H9 (cell line): Measurements from ENCODE around the gene MISP. TPM values are rescaled to one million over a fixed set of nuclear protein-coding genes. Genes with fewer than 3 reads are reported as not detected.

Source experiments
- DNase-seq: peaks from one replicate; pipeline ENCODE4 v3.0.0-alpha.2; 2017
- H2AFZ ChIP-seq: one replicate; pipeline ENCODE4 v1.6.1; 2013; ENCODE audit warnings: mild to moderate bottlenecking, low read length, control low read depth, moderate library complexity
- H2AK5ac ChIP-seq: 2 replicates; pipeline ENCODE4 v1.6.1; 2013; ENCODE audit warnings: low read length, control low read depth, mixed read lengths; ENCODE audit not compliant: insufficient read length
- H2BK120ac ChIP-seq: one replicate; pipeline ENCODE4 v1.6.1; 2013; ENCODE audit warnings: low read depth, mild to moderate bottlenecking, low read length, control low read depth, inconsistent platforms; ENCODE audit not compliant: poor library complexity, severe bottlenecking
- H2BK12ac ChIP-seq: 2 replicates; pipeline ENCODE4 v1.6.1; 2013; ENCODE audit warnings: low read length, control low read depth, mixed read lengths, low read depth; ENCODE audit not compliant: insufficient read length
- H2BK15ac ChIP-seq: 2 replicates; pipeline ENCODE4 v1.6.1; 2013; ENCODE audit warnings: low read depth, low read length, control low read depth
- H2BK20ac ChIP-seq: one replicate; pipeline ENCODE4 v1.6.1; 2013; ENCODE audit warnings: low read depth, mild to moderate bottlenecking, low read length, control low read depth, inconsistent platforms; ENCODE audit not compliant: poor library complexity, severe bottlenecking
- H2BK5ac ChIP-seq: 2 replicates; pipeline ENCODE4 v1.6.1; 2013; ENCODE audit warnings: low read length, control low read depth, mixed read lengths; ENCODE audit not compliant: insufficient read length
- H3K14ac ChIP-seq: 2 replicates; pipeline ENCODE4 v1.6.1; 2013; ENCODE audit warnings: low read length, control low read depth; ENCODE audit not compliant: insufficient read depth
- H3K18ac ChIP-seq: 2 replicates; pipeline ENCODE4 v1.6.1; 2013; ENCODE audit warnings: low read depth, mild to moderate bottlenecking, mixed read lengths, low read length, control low read depth; ENCODE audit not compliant: insufficient read length
- H3K23ac ChIP-seq: 2 replicates; pipeline ENCODE4 v1.6.1; 2013; ENCODE audit warnings: low read length, control low read depth, mixed read lengths, low read depth; ENCODE audit not compliant: insufficient read length
- H3K23me2 ChIP-seq: 2 replicates; pipeline ENCODE4 v1.6.1; 2013; ENCODE audit warnings: low read depth, mild to moderate bottlenecking, mixed read lengths, low read length, control low read depth; ENCODE audit not compliant: insufficient read length, poor library complexity, severe bottlenecking
- H3K27ac ChIP-seq: 2 replicates; pipeline ENCODE4 v1.5.1; 2013; ENCODE audit warnings: low read length, control low read depth, mixed read lengths, low read depth; ENCODE audit not compliant: insufficient read length
- H3K27me3 ChIP-seq: 2 replicates; pipeline ENCODE4 v1.6.1; 2013; ENCODE audit warnings: low read length, control low read depth, inconsistent platforms; ENCODE audit not compliant: insufficient read depth
- H3K4ac ChIP-seq: 2 replicates; pipeline ENCODE4 v1.6.1; 2013; ENCODE audit warnings: low read depth, mild to moderate bottlenecking, control low read depth, inconsistent platforms, low read length, moderate library complexity
- H3K4me1 ChIP-seq: 2 replicates; pipeline ENCODE4 v1.6.1; 2013; ENCODE audit warnings: low read length, control low read depth, inconsistent platforms; ENCODE audit not compliant: insufficient read depth
- H3K4me2 ChIP-seq: 2 replicates; pipeline ENCODE4 v1.6.1; 2013; ENCODE audit warnings: low read length, control low read depth, mixed read lengths; ENCODE audit not compliant: insufficient read length, insufficient read depth
- H3K56ac ChIP-seq: 2 replicates; pipeline ENCODE4 v1.6.1; 2013; ENCODE audit warnings: low read depth, mild to moderate bottlenecking, mixed read lengths, low read length, control low read depth; ENCODE audit not compliant: insufficient read length
- H3K79me1 ChIP-seq: 2 replicates; pipeline ENCODE4 v1.6.1; 2013; ENCODE audit warnings: low read depth, mild to moderate bottlenecking, moderate library complexity, low read length, control low read depth, inconsistent platforms; ENCODE audit not compliant: insufficient read depth, poor library complexity, severe bottlenecking
- H3K79me2 ChIP-seq: 2 replicates; pipeline ENCODE4 v1.6.1; 2013; ENCODE audit warnings: low read length, control low read depth, inconsistent platforms; ENCODE audit not compliant: insufficient read depth
- H3K9ac ChIP-seq: 2 replicates; pipeline ENCODE4 v1.6.1; 2013; ENCODE audit warnings: low read length, control low read depth, mixed read lengths; ENCODE audit not compliant: insufficient read length; ENCODE audit errors: extremely low read depth
- H3K9me3 ChIP-seq: one replicate; pipeline ENCODE4 v1.6.1; 2013; ENCODE audit warnings: low read depth, low read length, inconsistent platforms; ENCODE audit not compliant: control insufficient read depth
- H3T11ph ChIP-seq: one replicate; pipeline ENCODE4 v1.6.1; 2013; ENCODE audit warnings: mild to moderate bottlenecking, low read length, control low read depth, inconsistent platforms
- H4K20me1 ChIP-seq: one replicate; pipeline ENCODE4 v1.6.1; 2013; ENCODE audit not compliant: control insufficient read depth, insufficient read length, insufficient read depth
- H4K5ac ChIP-seq: 2 replicates; pipeline ENCODE4 v1.6.1; 2013; ENCODE audit warnings: low read depth, mild to moderate bottlenecking, mixed read lengths, low read length, control low read depth; ENCODE audit not compliant: insufficient read length
- H4K8ac ChIP-seq: replicated peaks from 2 replicates; pipeline ENCODE4 v1.6.1; 2013; ENCODE audit warnings: low read length, control low read depth, mixed read lengths, low read depth; ENCODE audit not compliant: insufficient read length
- H4K91ac ChIP-seq: 2 replicates; pipeline ENCODE4 v1.6.1; 2013; ENCODE audit warnings: low read depth, mild to moderate bottlenecking, moderate library complexity, mixed read lengths, low read length, control low read depth; ENCODE audit not compliant: insufficient read length
- H3K27ac Mint-ChIP-seq, 3 experiments: 2 replicates in 2 of 3; 3 replicates in 1 of 3; pipeline ENCODE4 v1.8.0; 2020 to 2021; ENCODE audit warnings: mixed read lengths in 3 of 3, mild to moderate bottlenecking in 1 of 3, moderate library complexity in 1 of 3
- H3K27me3 Mint-ChIP-seq: 2 replicates; pipeline ENCODE4 v1.8.0; 2021; ENCODE audit warnings: low read depth, mild to moderate bottlenecking, moderate library complexity, mixed read lengths
- H3K36me3 Mint-ChIP-seq, 3 experiments: 2 replicates in 2 of 3; 3 replicates in 1 of 3; pipeline ENCODE4 v1.8.0; 2020 to 2021; ENCODE audit warnings: low read depth in 3 of 3, mixed read lengths in 3 of 3; ENCODE audit not compliant: insufficient read depth in 1 of 3
- H3K4me1 Mint-ChIP-seq, 2 experiments: 2 replicates each; pipeline ENCODE4 v1.8.0; 2020; ENCODE audit warnings: mixed read lengths in 2 of 2
- H3K4me3 Mint-ChIP-seq, 2 experiments: 2 replicates in 1 of 2; 3 replicates in 1 of 2; pipeline ENCODE4 v1.8.0; 2020 to 2021; ENCODE audit warnings: mild to moderate bottlenecking in 2 of 2, mixed read lengths in 2 of 2, moderate library complexity in 1 of 2
- H3K9me3 Mint-ChIP-seq, 2 experiments: 2 replicates in 1 of 2; 3 replicates in 1 of 2; pipeline ENCODE4 v1.8.0; 2020; ENCODE audit warnings: mild to moderate bottlenecking in 2 of 2, mixed read lengths in 2 of 2, moderate library complexity in 1 of 2
- WGBS: extraction: QIAGEN DNeasy Blood & Tissue Kit; methylation state at CpG from one replicate; pipeline ENCODE4 v1.1.7; 2013; ENCODE audit warnings: missing lambda C conversion rate, low lambda C conversion rate, mixed read lengths; ENCODE audit not compliant: insufficient read length; ENCODE audit errors: extremely low coverage; 5-methylcytosine and 5-hydroxymethylcytosine counted together
- total RNA-seq: library from RNA; stranded (reverse); gene quantifications from 2 replicates; pipeline ENCODE4 v1.2.1, GENCODE V29; 2021
- TF ChIP-seq, protein P1 (sequence below): fragments of 200-600 bp; sonication (generic); conservative IDR thresholded peaks from 3 replicates; pipeline ENCODE4 v1.8.0; 2021; ENCODE audit warnings: antibody characterized with exemption, mild to moderate bottlenecking

Gene MISP
- total RNA-seq, 1 experiment from 2014 or later: 0.44 TPM

DNA sequence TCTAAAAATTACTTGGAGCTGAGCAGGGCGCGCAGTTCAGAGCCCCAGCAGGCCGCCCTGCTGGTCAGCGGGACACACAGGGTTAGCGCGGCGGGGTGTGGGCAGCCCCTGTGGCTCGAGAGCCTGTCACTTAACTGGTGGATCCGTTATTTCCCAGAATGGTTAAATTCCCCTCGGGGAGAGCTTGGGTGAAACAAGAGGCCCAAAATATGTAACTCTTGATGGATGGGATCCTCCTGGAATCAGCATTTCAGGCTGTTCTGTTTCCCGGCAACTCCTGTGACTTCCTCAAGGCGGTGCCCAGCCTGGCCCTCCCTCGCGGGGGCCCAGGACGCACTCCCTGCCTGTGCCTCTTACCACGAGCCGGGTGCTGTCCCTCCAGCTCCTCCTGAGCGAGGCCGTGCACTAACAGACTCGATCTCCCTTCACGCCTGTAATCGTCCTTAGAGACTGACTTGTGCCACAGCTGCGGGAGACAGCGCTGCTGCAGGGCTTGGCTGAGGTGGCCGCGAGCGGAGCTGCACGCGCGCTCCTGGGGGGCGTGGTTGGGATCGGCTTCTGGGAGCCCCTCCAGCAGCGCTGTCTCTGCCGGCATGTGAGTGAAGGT, 56.0 kb downstream of the MISP start:
- H4K91ac ChIP-seq: no peak overlapping the region
- H3K23me2 ChIP-seq: no peaks in the 10 kb centered on the region
- Mint-ChIP-seq H3K4me1 (peaks cover 7 to 14% of the 10 kb centered on the region in 2 experiments), H3K27me3 (no peaks in the 10 kb centered on the region; the same call in 1 of the 2 replicates), H3K9me3 (no peaks in the 10 kb centered on the region; a peak in 1 of 5 replicates), H3K36me3 (peaks cover 53 to 80% (median 76%) of the 10 kb centered on the region in 3 experiments), H3K27ac (peak overlapping the region in 2 of 3 experiments; percentile 90; a peak in 3 of 7 replicates), H3K4me3 (peak overlapping the region in 1 of 2 experiments; percentile 57; a peak in 2 of 5 replicates)
- no peak for DNase-seq
- H3K23ac ChIP-seq: no peak overlapping the region
- H3K9ac ChIP-seq: no peak overlapping the region
- no peak overlapping the region for H2BK12ac ChIP-seq
- no peak overlapping the region for H3K4me2 ChIP-seq
- no CpG with 5 or more reads among the region's 34 CpGs for WGBS
- no peak overlapping the region for H3T11ph ChIP-seq
- H2BK5ac ChIP-seq: no peak overlapping the region
- H3K27ac ChIP-seq: no peak overlapping the region
- H2BK120ac ChIP-seq: no peak overlapping the region
- H3K9me3 ChIP-seq: no peaks in the 10 kb centered on the region
- H3K79me2 ChIP-seq: peaks cover 26% of the 10 kb centered on the region; the same call in 1 of the 2 replicates
- TF ChIP-seq, protein P1, sequence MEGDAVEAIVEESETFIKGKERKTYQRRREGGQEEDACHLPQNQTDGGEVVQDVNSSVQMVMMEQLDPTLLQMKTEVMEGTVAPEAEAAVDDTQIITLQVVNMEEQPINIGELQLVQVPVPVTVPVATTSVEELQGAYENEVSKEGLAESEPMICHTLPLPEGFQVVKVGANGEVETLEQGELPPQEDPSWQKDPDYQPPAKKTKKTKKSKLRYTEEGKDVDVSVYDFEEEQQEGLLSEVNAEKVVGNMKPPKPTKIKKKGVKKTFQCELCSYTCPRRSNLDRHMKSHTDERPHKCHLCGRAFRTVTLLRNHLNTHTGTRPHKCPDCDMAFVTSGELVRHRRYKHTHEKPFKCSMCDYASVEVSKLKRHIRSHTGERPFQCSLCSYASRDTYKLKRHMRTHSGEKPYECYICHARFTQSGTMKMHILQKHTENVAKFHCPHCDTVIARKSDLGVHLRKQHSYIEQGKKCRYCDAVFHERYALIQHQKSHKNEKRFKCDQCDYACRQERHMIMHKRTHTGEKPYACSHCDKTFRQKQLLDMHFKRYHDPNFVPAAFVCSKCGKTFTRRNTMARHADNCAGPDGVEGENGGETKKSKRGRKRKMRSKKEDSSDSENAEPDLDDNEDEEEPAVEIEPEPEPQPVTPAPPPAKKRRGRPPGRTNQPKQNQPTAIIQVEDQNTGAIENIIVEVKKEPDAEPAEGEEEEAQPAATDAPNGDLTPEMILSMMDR: no peak
- no peaks in the 10 kb centered on the region for H3K4me1 ChIP-seq
- H3K79me1 ChIP-seq: peaks cover 10% of the 10 kb centered on the region
- no peak overlapping the region for H3K4ac ChIP-seq
- H3K27me3 ChIP-seq: no peaks in the 10 kb centered on the region
- no peak overlapping the region for H3K18ac ChIP-seq
- H4K5ac ChIP-seq: no peak overlapping the region
- H2AK5ac ChIP-seq: no peak overlapping the region
- H2BK15ac ChIP-seq: no peak overlapping the region
- H2BK20ac ChIP-seq: no peak overlapping the region
- H4K8ac ChIP-seq: no peak overlapping the region
- H3K14ac ChIP-seq: no peak overlapping the region
- no peak overlapping the region for H2AFZ ChIP-seq
- H3K56ac ChIP-seq: no peak overlapping the region
- H4K20me1 ChIP-seq: no peaks in the 10 kb centered on the region
